ENCODE data around the gene SLC39A1. TPM values are rescaled to one million over a fixed set of nuclear protein-coding genes. Genes with fewer than 3 reads are reported as not detected.

Gene SLC39A1
- polyA plus RNA-seq, 2 of the 4 experiments (the other 2 are of a cell fraction) = 80.6 to 108 TPM

GRCh38 chr1:153934746-153935145 is 28.6 kb downstream of the SLC39A1 start:
- TF ChIP-seq KDM5A (IDR thresholded peaks at IDR 0.05) (no peak), ELK1 (IDR thresholded peaks at IDR 0.05; ENCODE audit: low read depth, low read length) (no peak), GATA3 (IDR thresholded peaks at IDR 0.05; ENCODE audit: borderline replicate concordance) (no peak), CBX8 (IDR thresholded peaks at IDR 0.05) (no peak), HES2 (IDR thresholded peaks at IDR 0.05) (no peak), USF2 (IDR thresholded peaks at IDR 0.05) (no peak), MAFK (IDR thresholded peaks at IDR 0.05; ENCODE audit: partially characterized antibody) (no peak), ZFP36 (IDR thresholded peaks at IDR 0.05; ENCODE audit: borderline replicate concordance, partially characterized antibody) (no peak), TFCP2L1 (CRISPR knock-in tag; IDR thresholded peaks at IDR 0.05) (no peak), HOXB5 (CRISPR knock-in tag; IDR thresholded peaks at IDR 0.05) (no peak)
- Histone ChIP-seq H3K27ac (no peak overlapping the region), H3K4me3 (no peak overlapping the region), H3K4me2 (no peak overlapping the region), H3K9me3 (no peaks in the 10 kb centered on the region), H3K4me1 (no peaks in the 10 kb centered on the region)
- ATAC-seq (no peak), FAIRE-seq (no peak), DNase-seq (ENCODE audit: low read depth in 1 of 2, low spot score in 1 of 2) (no peak)
- POLR2A ChIA-PET = interaction anchor here (1.4 kb wide), 1 partner anchor 33 kb away, joined by 3 read pairs; the partner anchor contains the start of gene CREB3L4
- WGBS (ENCODE audit: missing lambda C conversion rate) = 96% methylated on average over 9 of the region's 9 CpGs
- CTCF ChIA-PET = interaction anchor here (0.9 to 1.7 kb wide), 5 partner anchors 9 to 52 kb away, joined by 3 to 7 read pairs (median 4); partner anchors contain the start of genes DENND4B and RAB13

GRCh38 chr1:153933955-153934354 is 29.4 kb downstream of the SLC39A1 start:
- WGBS (ENCODE audit: missing lambda C conversion rate) = 93% methylated on average over 10 of the region's 11 CpGs
- no peak overlapping the region for H3K4me2 ChIP-seq
- ChIA-PET CTCF (interaction anchor here (0.9 to 1.6 kb wide), 6 partner anchors 10 to 137 kb away, joined by 3 to 6 read pairs (median 4); partner anchors contain the start of genes DENND4B and RAB13), POLR2A (interaction anchor here (1.4 kb wide), 1 partner anchor 33 kb away, joined by 3 read pairs; the partner anchor contains the start of gene CREB3L4)
- no peak overlapping the region for H3K4me3 ChIP-seq
- ATAC-seq (no peak), FAIRE-seq (no peak), DNase-seq (ENCODE audit: low read depth in 1 of 2, low spot score in 1 of 2) (no peak)
- TF ChIP-seq ZSCAN20 (CRISPR knock-in tag; IDR thresholded peaks at IDR 0.05) (no peak), REST (IDR thresholded peaks at IDR 0.05) (no peak), HDAC2 (IDR thresholded peaks at IDR 0.05) (no peak), BHLHE40 (IDR thresholded peaks at IDR 0.05; ENCODE audit: low read depth, low read length) (no peak), HOXA7 (CRISPR knock-in tag; IDR thresholded peaks at IDR 0.05) (no peak), FOSB (CRISPR knock-in tag; IDR thresholded peaks at IDR 0.05) (no peak), RARB (CRISPR knock-in tag; IDR thresholded peaks at IDR 0.05) (no peak), NR3C1 (IDR thresholded peaks at IDR 0.05) (no peak)
- no peaks in the 10 kb centered on the region for H3K9me3 ChIP-seq
- H3K4me1 ChIP-seq = no peaks in the 10 kb centered on the region
- no peak overlapping the region for H3K27ac ChIP-seq

GRCh38 chr1:153933430-153933829 is 29.9 kb downstream of the SLC39A1 start:
- DNase-seq (ENCODE audit: low read depth in 1 of 2, low spot score in 1 of 2) (no peak), FAIRE-seq (no peak), ATAC-seq (no peak)
- no peak overlapping the region for H3K4me2 ChIP-seq
- H3K4me3 ChIP-seq = no peak overlapping the region
- CTCF ChIA-PET = interaction anchor here (1.1 to 1.6 kb wide), 5 partner anchors 14 to 137 kb away, joined by 3 to 6 read pairs (median 4); partner anchors contain the start of gene RAB13
- H3K27ac ChIP-seq = no peak overlapping the region
- TF ChIP-seq HMGXB4 (CRISPR knock-in tag; IDR thresholded peaks at IDR 0.05; ENCODE audit: borderline replicate concordance) (no peak), KDM5A (IDR thresholded peaks at IDR 0.05) (no peak), ATOH8 (CRISPR knock-in tag; IDR thresholded peaks at IDR 0.05; ENCODE audit: low read depth) (no peak), NFE2L2 (conservative IDR thresholded peaks at IDR 0.05; ENCODE audit: low read length) (no peak), NPAS2 (CRISPR knock-in tag; IDR thresholded peaks at IDR 0.05; ENCODE audit: borderline replicate concordance) (no peak), HOXB13 (CRISPR knock-in tag; IDR thresholded peaks at IDR 0.05; ENCODE audit: low read depth) (no peak)
- 91% methylated on average over 10 of the region's 14 CpGs for WGBS (ENCODE audit: missing lambda C conversion rate)
- POLR2A ChIA-PET = no interaction called here
- no peaks in the 10 kb centered on the region for H3K4me1 ChIP-seq
- no peaks in the 10 kb centered on the region for H3K9me3 ChIP-seq

Measured in A549 (cell line).